PC-9 (cell line): Measurements from ENCODE around the gene CLHC1.

ENCODE experiments used
- EZH2 ChIP-seq: fragments of 200-600 bp; sonication (generic); IDR thresholded peaks from 2 replicates; pipeline ENCODE4 v1.8.0; 2017; ENCODE audit warnings: antibody characterized with exemption, low read depth
- TF ChIP-seq, protein P1 (sequence below): fragments of 200-600 bp; sonication (generic); conservative IDR thresholded peaks from 2 replicates; pipeline ENCODE4 v1.6.1; 2017; ENCODE audit warnings: mixed run types, antibody characterized with exemption, mild to moderate bottlenecking, moderate library complexity

DNA sequence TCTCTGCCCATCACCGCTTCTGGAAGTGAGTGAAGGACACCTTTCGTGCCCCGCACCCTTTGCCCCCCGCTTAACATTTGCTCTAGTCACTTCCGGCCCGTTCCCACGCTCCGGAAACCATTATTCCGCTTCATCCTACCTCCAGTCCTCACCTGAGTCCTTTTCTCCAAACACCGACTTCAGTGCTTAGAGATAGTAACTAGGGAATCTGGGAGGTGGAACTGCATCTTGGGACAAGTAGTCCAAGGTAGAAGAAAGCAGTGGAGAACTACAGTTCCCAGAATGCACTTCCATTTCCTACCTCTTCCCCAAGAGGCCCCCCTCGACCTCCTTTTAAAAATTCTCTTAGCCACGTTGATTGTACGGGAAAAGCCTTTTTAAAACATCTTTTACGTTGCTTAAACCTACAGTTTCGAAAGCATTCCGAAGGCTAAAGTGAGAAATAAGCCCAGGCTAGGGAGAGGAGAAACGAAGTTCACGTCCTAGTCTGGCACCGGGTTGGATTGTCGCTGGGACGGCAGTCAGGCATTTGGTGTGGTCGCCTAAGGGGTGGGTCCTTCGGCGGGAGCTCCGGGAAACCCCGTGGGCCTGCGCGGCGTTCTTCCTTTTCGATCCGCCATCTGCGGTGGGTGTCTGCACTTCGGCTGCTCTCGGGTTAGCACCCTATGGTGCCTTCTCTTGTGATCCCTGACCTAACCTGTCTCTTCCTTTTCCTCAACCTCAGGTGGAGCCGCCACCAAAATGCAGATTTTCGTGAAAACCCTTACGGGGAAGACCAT, at the start of gene CLHC1, which contains the start of gene RPS27A:
- TF ChIP-seq, protein P1, sequence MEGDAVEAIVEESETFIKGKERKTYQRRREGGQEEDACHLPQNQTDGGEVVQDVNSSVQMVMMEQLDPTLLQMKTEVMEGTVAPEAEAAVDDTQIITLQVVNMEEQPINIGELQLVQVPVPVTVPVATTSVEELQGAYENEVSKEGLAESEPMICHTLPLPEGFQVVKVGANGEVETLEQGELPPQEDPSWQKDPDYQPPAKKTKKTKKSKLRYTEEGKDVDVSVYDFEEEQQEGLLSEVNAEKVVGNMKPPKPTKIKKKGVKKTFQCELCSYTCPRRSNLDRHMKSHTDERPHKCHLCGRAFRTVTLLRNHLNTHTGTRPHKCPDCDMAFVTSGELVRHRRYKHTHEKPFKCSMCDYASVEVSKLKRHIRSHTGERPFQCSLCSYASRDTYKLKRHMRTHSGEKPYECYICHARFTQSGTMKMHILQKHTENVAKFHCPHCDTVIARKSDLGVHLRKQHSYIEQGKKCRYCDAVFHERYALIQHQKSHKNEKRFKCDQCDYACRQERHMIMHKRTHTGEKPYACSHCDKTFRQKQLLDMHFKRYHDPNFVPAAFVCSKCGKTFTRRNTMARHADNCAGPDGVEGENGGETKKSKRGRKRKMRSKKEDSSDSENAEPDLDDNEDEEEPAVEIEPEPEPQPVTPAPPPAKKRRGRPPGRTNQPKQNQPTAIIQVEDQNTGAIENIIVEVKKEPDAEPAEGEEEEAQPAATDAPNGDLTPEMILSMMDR, result peak; percentile 7; the same call in 1 of the 2 replicates
- no peak for TF ChIP-seq EZH2
